Esophagus muscularis mucosa (tissue), 4 donors: Measurements from ENCODE around the gene ATPAF1. TPM values are rescaled to one million over a fixed set of nuclear protein-coding genes. Genes with fewer than 3 reads are reported as not detected.

ENCODE experiments used
- DNase-seq: peaks from one replicate; pipeline ENCODE4 v3.0.0-alpha.2; 2017; ENCODE audit errors: extremely low spot score
- H3K27ac ChIP-seq, 4 donors: fragments of 200-600 bp; sonication (generic); replicated peaks in 1 of 4; 1 replicate in 3 of 4; 2 replicates in 1 of 4; pipeline ENCODE4 v1.5.1; 2016 to 2019; ENCODE audit warnings: mild to moderate bottlenecking in 1 of 4
- H3K27me3 ChIP-seq, 4 donors: fragments of 200-600 bp; sonication (generic); one replicate each; pipeline versions ENCODE4 v1.5.1 to v1.6.0; 2016 to 2019
- H3K36me3 ChIP-seq, 4 donors: fragments of 200-600 bp; sonication (generic); one replicate each; pipeline ENCODE4 v1.5.1; 2016 to 2019
- H3K4me1 ChIP-seq, 4 donors: fragments of 200-600 bp; sonication (generic); one replicate each; pipeline ENCODE4 v1.5.1; 2016 to 2019
- H3K4me3 ChIP-seq, 4 donors: fragments of 200-600 bp; sonication (generic); 1 replicate in 2 of 4; 2 replicates in 2 of 4; pipeline ENCODE4 v1.5.1; 2016 to 2019; ENCODE audit warnings: mild to moderate bottlenecking in 4 of 4, moderate library complexity in 1 of 4
- H3K9me3 ChIP-seq, 4 donors: fragments of 200-600 bp; sonication (generic); 1 replicate in 3 of 4; 2 replicates in 1 of 4; pipeline ENCODE4 v1.5.1; 2016 to 2019
- CTCF ChIP-seq, 3 experiments: fragments of 200-600 bp in 2 of 3; fragments of 450-650 bp in 1 of 3; sonication (generic) in 2 of 3; IDR thresholded peaks; one replicate each; pipeline ENCODE4 v1.5.1; 2017 to 2019; ENCODE audit warnings: antibody characterized with exemption in 3 of 3, mild to moderate bottlenecking in 2 of 3, moderate library complexity in 1 of 3
- EP300 ChIP-seq: sonication (generic); formaldehyde crosslinking; IDR thresholded peaks from one replicate; pipeline ENCODE4 v1.6.1; 2017; ENCODE audit warnings: antibody characterized with exemption
- POLR2A ChIP-seq: fragments of 450-650 bp; IDR thresholded peaks from one replicate; pipeline ENCODE4 v1.6.1; 2017; ENCODE audit warnings: antibody characterized with exemption, moderate library complexity, mild to moderate bottlenecking, low read depth
- POLR2AphosphoS5 ChIP-seq, 2 donors: sonication (generic); formaldehyde crosslinking; IDR thresholded peaks; one replicate each; pipeline ENCODE4 v1.6.1; 2017; ENCODE audit warnings: antibody characterized with exemption in 2 of 2
- WGBS: methylation state at CpG from one replicate; pipeline ENCODE4 v1.1.5; 2018; 5-methylcytosine and 5-hydroxymethylcytosine counted together
- intact Hi-C: fragments of 100-400 bp; cut with DNase I; formaldehyde crosslinking; loops from one replicate; pipeline ENCODE4 v1.15.1; 2023
- total RNA-seq, 4 donors: library from RNA; depleted of rRNA; stranded (reverse); fragments of >200 nt; gene quantifications; one replicate each; pipeline versions ENCODE4 v1.1.0 to v1.2.1, GENCODE V29; 2016

The ATPAF1 gene
- total RNA-seq, 4 donors from 2014 or later, result 64.4 to 88.0 (median 68.5) TPM

GRCh38 chr1:46682064-46682463 is 13.9 kb upstream of the ATPAF1 start:
- Histone ChIP-seq H3K27me3 (no peaks in the 10 kb centered on the region), H3K27ac (no peak overlapping the region), H3K36me3 (peaks cover 30 to 98% (median 85%) of the 10 kb centered on the region in 4 donors), H3K9me3 (no peaks in the 10 kb centered on the region), H3K4me3 (no peak overlapping the region), H3K4me1 (peaks cover 3 to 8% (median 5%) of the 10 kb centered on the region in 4 donors)
- 65% methylated on average over 1 of the region's 1 CpG for WGBS
- DNase-seq, result no peak
- TF ChIP-seq POLR2A, result no peak
- intact Hi-C loops, result no loop called here

GRCh38 chr1:46681333-46682034 is 13.3 kb upstream of the ATPAF1 start:
- H3K9me3 ChIP-seq, result no peaks in the 10 kb centered on the region
- no peak for DNase-seq
- no peak for TF ChIP-seq CTCF (IDR thresholded peaks at IDR 0.05)
- H3K27me3 ChIP-seq, result no peaks in the 10 kb centered on the region
- no peak overlapping the region for H3K4me3 ChIP-seq
- intact Hi-C loops, result no loop called here
- peaks cover 30 to 100% (median 86%) of the 10 kb centered on the region in 4 donors for H3K36me3 ChIP-seq
- no peak overlapping the region for H3K27ac ChIP-seq
- H3K4me1 ChIP-seq, result peaks cover 0 to 2% (median 0%) of the 10 kb centered on the region in 4 donors
- 87% methylated on average over 1 of the region's 1 CpG for WGBS

GRCh38 chr1:46679789-46680573 is 11.8 kb upstream of the ATPAF1 start:
- no peaks in the 10 kb centered on the region for H3K4me1 ChIP-seq
- no peak overlapping the region for H3K4me3 ChIP-seq
- WGBS, result 98% methylated on average over 6 of the region's 6 CpGs
- no peak overlapping the region for H3K27ac ChIP-seq
- no peak for DNase-seq
- H3K36me3 ChIP-seq, result peaks cover 30 to 100% (median 90%) of the 10 kb centered on the region in 4 donors
- intact Hi-C loops, result no loop called here
- no peaks in the 10 kb centered on the region for H3K27me3 ChIP-seq
- no peak for TF ChIP-seq POLR2AphosphoS5 (IDR thresholded peaks at IDR 0.05)
- no peak for TF ChIP-seq EP300
- TF ChIP-seq POLR2A, result no peak
- no peak for TF ChIP-seq CTCF (IDR thresholded peaks at IDR 0.05)
- no peaks in the 10 kb centered on the region for H3K9me3 ChIP-seq

- Histone ChIP-seq H3K9me3 (no peaks in the 10 kb centered on the region), H3K4me1 (no peaks in the 10 kb centered on the region), H3K4me3 (no peak overlapping the region), H3K36me3 (peaks cover 10 to 95% (median 74%) of the 10 kb centered on the region in 4 donors), H3K27me3 (no peaks in the 10 kb centered on the region), H3K27ac (no peak overlapping the region)
- intact Hi-C loops, result no loop called here
- no peak for DNase-seq
- WGBS, result 89% methylated on average over 1 of the region's 1 CpG
- TF ChIP-seq POLR2A (no peak), POLR2AphosphoS5 (IDR thresholded peaks at IDR 0.05) (no peak), EP300 (no peak), CTCF (IDR thresholded peaks at IDR 0.05) (no peak)
These were observed 9.2 kb upstream of the ATPAF1 start for GRCh38 chr1:46677339-46677738.

GRCh38 chr1:46676531-46676930 is 8.4 kb upstream of the ATPAF1 start:
- Histone ChIP-seq H3K27ac (no peak overlapping the region), H3K27me3 (no peaks in the 10 kb centered on the region), H3K4me3 (no peak overlapping the region), H3K9me3 (no peaks in the 10 kb centered on the region), H3K4me1 (no peaks in the 10 kb centered on the region), H3K36me3 (peaks cover 8 to 87% (median 66%) of the 10 kb centered on the region in 4 donors)
- 93% methylated on average over 1 of the region's 1 CpG for WGBS
- TF ChIP-seq POLR2A (no peak), EP300 (no peak), CTCF (IDR thresholded peaks at IDR 0.05) (no peak), POLR2AphosphoS5 (IDR thresholded peaks at IDR 0.05) (no peak)
- DNase-seq, result no peak
- intact Hi-C loops, result no loop called here
